ENCODE measurements around the gene EBLN1. TPM values are rescaled to one million over a fixed set of nuclear protein-coding genes. Genes with fewer than 3 reads are reported as not detected.
"Not testable (repeated sequence)": the region's sequence is repeated elsewhere in the genome, so short reads cannot be mapped to it uniquely, and the experiment has no call there.

The EBLN1 gene
- polyA plus RNA-seq, 4 donors: not detected

- Histone ChIP-seq H3K36me3 (ENCODE audit: control insufficient read depth in 3 of 3, insufficient read depth in 2 of 3, low read depth in 1 of 3, low read length in 3 of 3) (no peaks in the 10 kb centered on the region), H3K4me1 (ENCODE audit: control insufficient read depth in 3 of 3, insufficient read depth in 2 of 3, low read depth in 1 of 3, low read length in 2 of 3) (no peaks in the 10 kb centered on the region), H3K27me3 (ENCODE audit: control insufficient read depth in 3 of 3, insufficient read depth in 3 of 3, low read length in 3 of 3) (no peaks in the 10 kb centered on the region), H3K9me3 (ENCODE audit: control insufficient read depth in 2 of 2, insufficient read depth in 1 of 2, low read depth in 1 of 2, low read length in 1 of 2) (no peaks in the 10 kb centered on the region), H3K27ac (ENCODE audit: low read depth in 1 of 3, low read length in 2 of 3) (no peak overlapping the region), H3K4me3 (ENCODE audit: low read depth in 1 of 3, low read length in 3 of 3) (no peak overlapping the region)
- 85 to 93% (median 90%) methylated on average over 1 of the region's 1 CpG for WGBS, 3 donors
- no peak for DNase-seq
- no peak for FAIRE-seq
Observed at GRCh38 chr10:22219308-22219707, 1.5 kb upstream of the EBLN1 start.

GRCh38 chr10:22218448-22218847 is 633 bp upstream of the EBLN1 start:
- no peaks in the 10 kb centered on the region for H3K9me3 ChIP-seq (ENCODE audit: control insufficient read depth in 2 of 2, insufficient read depth in 1 of 2, low read depth in 1 of 2, low read length in 1 of 2)
- WGBS, 3 donors: 77 to 89% (median 82%) methylated on average over 2 of the region's 2 CpGs
- DNase-seq (no peak), FAIRE-seq (no peak)
- no peaks in the 10 kb centered on the region for H3K36me3 ChIP-seq (ENCODE audit: control insufficient read depth in 3 of 3, insufficient read depth in 2 of 3, low read depth in 1 of 3, low read length in 3 of 3)
- no peak overlapping the region for H3K4me3 ChIP-seq (ENCODE audit: low read depth in 1 of 3, low read length in 3 of 3)
- no peaks in the 10 kb centered on the region for H3K4me1 ChIP-seq (ENCODE audit: control insufficient read depth in 3 of 3, insufficient read depth in 2 of 3, low read depth in 1 of 3, low read length in 2 of 3)
- H3K27me3 ChIP-seq (ENCODE audit: control insufficient read depth in 3 of 3, insufficient read depth in 3 of 3, low read length in 3 of 3): no peaks in the 10 kb centered on the region
- no peak overlapping the region for H3K27ac ChIP-seq (ENCODE audit: low read depth in 1 of 3, low read length in 2 of 3)

- H3K9me3 ChIP-seq (ENCODE audit: control insufficient read depth in 2 of 2, insufficient read depth in 1 of 2, low read depth in 1 of 2, low read length in 1 of 2); H3K27ac ChIP-seq (ENCODE audit: low read depth in 1 of 3, low read length in 2 of 3); H3K4me1 ChIP-seq (ENCODE audit: control insufficient read depth in 3 of 3, insufficient read depth in 2 of 3, low read depth in 1 of 3, low read length in 2 of 3); H3K27me3 ChIP-seq (ENCODE audit: control insufficient read depth in 3 of 3, insufficient read depth in 3 of 3, low read length in 3 of 3); H3K36me3 ChIP-seq (ENCODE audit: control insufficient read depth in 3 of 3, insufficient read depth in 2 of 3, low read depth in 1 of 3, low read length in 3 of 3); H3K4me3 ChIP-seq (ENCODE audit: low read depth in 1 of 3, low read length in 3 of 3); DNase-seq; FAIRE-seq: not testable (repeated sequence)
- 80 to 89% (median 88%) methylated on average over 5 of the region's 5 CpGs for WGBS, 3 donors
Observed at GRCh38 chr10:22217084-22217483, 731 bp downstream of the EBLN1 start.

GRCh38 chr10:22210267-22210666 is 7.5 kb downstream of the EBLN1 start:
- DNase-seq: no peak
- WGBS, 3 donors: 78 to 83% (median 81%) methylated on average over 5 of the region's 5 CpGs
- FAIRE-seq: no peak
- Histone ChIP-seq H3K27ac (ENCODE audit: low read depth in 1 of 3, low read length in 2 of 3) (no peak overlapping the region), H3K4me3 (ENCODE audit: low read depth in 1 of 3, low read length in 3 of 3) (no peak overlapping the region), H3K4me1 (ENCODE audit: control insufficient read depth in 3 of 3, insufficient read depth in 2 of 3, low read depth in 1 of 3, low read length in 2 of 3) (no peaks in the 10 kb centered on the region), H3K9me3 (ENCODE audit: control insufficient read depth in 2 of 2, insufficient read depth in 1 of 2, low read depth in 1 of 2, low read length in 1 of 2) (no peaks in the 10 kb centered on the region), H3K36me3 (ENCODE audit: control insufficient read depth in 3 of 3, insufficient read depth in 2 of 3, low read depth in 1 of 3, low read length in 3 of 3) (no peaks in the 10 kb centered on the region), H3K27me3 (ENCODE audit: control insufficient read depth in 3 of 3, insufficient read depth in 3 of 3, low read length in 3 of 3) (peaks cover 0 to 3% (median 0%) of the 10 kb centered on the region in 3 donors)

DNA sequence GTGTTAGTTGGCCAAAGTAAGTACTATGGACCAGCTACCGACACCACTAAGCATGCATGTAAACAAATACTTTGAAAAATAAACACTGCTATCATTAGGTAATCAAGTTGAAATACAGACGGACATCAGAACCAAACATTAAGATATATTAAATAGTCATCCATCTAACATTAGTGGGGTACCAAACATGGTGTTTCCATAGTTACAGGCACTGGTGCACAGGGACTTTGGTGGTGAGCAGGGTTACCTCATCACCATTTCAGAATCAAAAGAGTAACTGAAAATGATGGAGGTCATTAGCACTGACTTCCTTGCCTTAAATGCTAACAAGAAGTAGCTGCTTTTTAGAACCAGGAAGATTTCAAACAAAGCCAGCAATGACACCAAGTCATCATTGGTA is 23.9 kb downstream of the EBLN1 start:
- H3K36me3 ChIP-seq (ENCODE audit: control insufficient read depth in 3 of 3, insufficient read depth in 2 of 3, low read depth in 1 of 3, low read length in 3 of 3): no peaks in the 10 kb centered on the region
- DNase-seq (no peak), FAIRE-seq (no peak)
- H3K4me1 ChIP-seq (ENCODE audit: control insufficient read depth in 3 of 3, insufficient read depth in 2 of 3, low read depth in 1 of 3, low read length in 2 of 3): no peaks in the 10 kb centered on the region
- no peak overlapping the region for H3K4me3 ChIP-seq (ENCODE audit: low read depth in 1 of 3, low read length in 3 of 3)
- no peaks in the 10 kb centered on the region for H3K9me3 ChIP-seq (ENCODE audit: control insufficient read depth in 2 of 2, insufficient read depth in 1 of 2, low read depth in 1 of 2, low read length in 1 of 2)
- WGBS, 3 donors: 20 to 46% (median 33%) methylated on average over 2 of the region's 2 CpGs
- peaks cover 0 to 2% (median 0%) of the 10 kb centered on the region in 3 donors for H3K27me3 ChIP-seq (ENCODE audit: control insufficient read depth in 3 of 3, insufficient read depth in 3 of 3, low read length in 3 of 3)
- no peak overlapping the region for H3K27ac ChIP-seq (ENCODE audit: low read depth in 1 of 3, low read length in 2 of 3)

GRCh38 chr10:22185586-22185985 is 32.2 kb downstream of the EBLN1 start:
- Histone ChIP-seq H3K36me3 (ENCODE audit: control insufficient read depth in 3 of 3, insufficient read depth in 2 of 3, low read depth in 1 of 3, low read length in 3 of 3) (no peaks in the 10 kb centered on the region), H3K4me1 (ENCODE audit: control insufficient read depth in 3 of 3, insufficient read depth in 2 of 3, low read depth in 1 of 3, low read length in 2 of 3) (no peaks in the 10 kb centered on the region), H3K9me3 (ENCODE audit: control insufficient read depth in 2 of 2, insufficient read depth in 1 of 2, low read depth in 1 of 2, low read length in 1 of 2) (no peaks in the 10 kb centered on the region), H3K4me3 (ENCODE audit: low read depth in 1 of 3, low read length in 3 of 3) (no peak overlapping the region), H3K27ac (ENCODE audit: low read depth in 1 of 3, low read length in 2 of 3) (no peak overlapping the region), H3K27me3 (ENCODE audit: control insufficient read depth in 3 of 3, insufficient read depth in 3 of 3, low read length in 3 of 3) (peaks cover 0 to 4% (median 2%) of the 10 kb centered on the region in 3 donors)
- WGBS, 3 donors: 81 to 86% (median 82%) methylated on average over 4 of the region's 4 CpGs
- no peak for DNase-seq
- FAIRE-seq: no peak

GRCh38 chr10:22183771-22184461 is 33.9 kb downstream of the EBLN1 start:
- WGBS, 3 donors: 79 to 87% (median 84%) methylated on average over 5 of the region's 5 CpGs
- Histone ChIP-seq H3K9me3 (ENCODE audit: control insufficient read depth in 2 of 2, insufficient read depth in 1 of 2, low read depth in 1 of 2, low read length in 1 of 2) (no peaks in the 10 kb centered on the region), H3K36me3 (ENCODE audit: control insufficient read depth in 3 of 3, insufficient read depth in 2 of 3, low read depth in 1 of 3, low read length in 3 of 3) (no peaks in the 10 kb centered on the region), H3K4me3 (ENCODE audit: low read depth in 1 of 3, low read length in 3 of 3) (no peak overlapping the region), H3K27me3 (ENCODE audit: control insufficient read depth in 3 of 3, insufficient read depth in 3 of 3, low read length in 3 of 3) (peaks cover 0 to 4% (median 0%) of the 10 kb centered on the region in 3 donors), H3K4me1 (ENCODE audit: control insufficient read depth in 3 of 3, insufficient read depth in 2 of 3, low read depth in 1 of 3, low read length in 2 of 3) (no peaks in the 10 kb centered on the region), H3K27ac (ENCODE audit: low read depth in 1 of 3, low read length in 2 of 3) (no peak overlapping the region)
- DNase-seq (no peak), FAIRE-seq (no peak)

- WGBS, 3 donors: 72 to 88% (median 85%) methylated on average over 2 of the region's 2 CpGs
- Histone ChIP-seq H3K36me3 (ENCODE audit: control insufficient read depth in 3 of 3, insufficient read depth in 2 of 3, low read depth in 1 of 3, low read length in 3 of 3) (no peaks in the 10 kb centered on the region), H3K27ac (ENCODE audit: low read depth in 1 of 3, low read length in 2 of 3) (no peak overlapping the region), H3K4me1 (ENCODE audit: control insufficient read depth in 3 of 3, insufficient read depth in 2 of 3, low read depth in 1 of 3, low read length in 2 of 3) (no peaks in the 10 kb centered on the region), H3K9me3 (ENCODE audit: control insufficient read depth in 2 of 2, insufficient read depth in 1 of 2, low read depth in 1 of 2, low read length in 1 of 2) (no peaks in the 10 kb centered on the region), H3K27me3 (ENCODE audit: control insufficient read depth in 3 of 3, insufficient read depth in 3 of 3, low read length in 3 of 3) (peaks cover 0 to 2% (median 0%) of the 10 kb centered on the region in 3 donors), H3K4me3 (ENCODE audit: low read depth in 1 of 3, low read length in 3 of 3) (no peak overlapping the region)
- DNase-seq (no peak), FAIRE-seq (no peak)
Observed at GRCh38 chr10:22180724-22181123, 37.1 kb downstream of the EBLN1 start.

DNA sequence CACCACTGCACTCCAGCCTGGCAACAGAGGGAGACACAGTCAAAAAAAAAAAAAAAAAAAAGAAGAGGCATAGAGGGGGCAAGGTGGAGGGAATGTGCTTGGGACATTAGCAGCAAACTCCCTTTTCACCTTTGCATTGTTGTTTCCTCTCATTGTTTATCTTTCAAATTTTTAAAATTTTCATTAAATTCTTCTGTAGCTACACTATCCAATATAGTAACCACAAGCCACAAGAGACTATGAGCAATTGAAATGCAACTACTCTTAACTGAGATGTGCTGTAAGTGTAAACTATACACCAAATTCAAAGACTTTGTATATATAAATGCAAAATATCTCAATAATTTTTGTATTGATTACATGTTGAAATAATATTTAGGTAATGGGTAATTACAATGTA is 43.4 kb downstream of the EBLN1 start:
- H3K9me3 ChIP-seq (ENCODE audit: control insufficient read depth in 2 of 2, insufficient read depth in 1 of 2, low read depth in 1 of 2, low read length in 1 of 2): no peaks in the 10 kb centered on the region
- no peak overlapping the region for H3K4me3 ChIP-seq (ENCODE audit: low read depth in 1 of 3, low read length in 3 of 3)
- no peaks in the 10 kb centered on the region for H3K27me3 ChIP-seq (ENCODE audit: control insufficient read depth in 3 of 3, insufficient read depth in 3 of 3, low read length in 3 of 3)
- H3K27ac ChIP-seq (ENCODE audit: low read depth in 1 of 3, low read length in 2 of 3): no peak overlapping the region
- H3K36me3 ChIP-seq (ENCODE audit: control insufficient read depth in 3 of 3, insufficient read depth in 2 of 3, low read depth in 1 of 3, low read length in 3 of 3): no peaks in the 10 kb centered on the region
- FAIRE-seq (no peak), DNase-seq (no peak)
- no peaks in the 10 kb centered on the region for H3K4me1 ChIP-seq (ENCODE audit: control insufficient read depth in 3 of 3, insufficient read depth in 2 of 3, low read depth in 1 of 3, low read length in 2 of 3)

Measured in small intestine (tissue), 7 donors.